Prostate gland (tissue), 2 donors: Measurements from ENCODE around the gene SP7.

Experiments used
- POLR2A ChIP-seq: fragments of 450-650 bp; IDR thresholded peaks from one replicate; pipeline ENCODE4 v1.6.1; 2016; ENCODE audit warnings: antibody characterized with exemption, mild to moderate bottlenecking
- POLR2AphosphoS5 ChIP-seq: sonication (generic); formaldehyde crosslinking; IDR thresholded peaks from one replicate; pipeline ENCODE4 v1.6.1; 2017; ENCODE audit warnings: antibody characterized with exemption
- TF ChIP-seq, protein P1 (sequence below), 4 experiments: fragments of 200-600 bp in 2 of 4; fragments of 450-650 bp in 2 of 4; sonication (generic) in 2 of 4; IDR thresholded peaks; 1 replicate in 3 of 4; 2 replicates in 1 of 4; pipeline ENCODE4 v1.5.1; 2016 to 2019; ENCODE audit warnings: antibody characterized with exemption in 4 of 4, mild to moderate bottlenecking in 2 of 4, moderate library complexity in 2 of 4

DNA sequence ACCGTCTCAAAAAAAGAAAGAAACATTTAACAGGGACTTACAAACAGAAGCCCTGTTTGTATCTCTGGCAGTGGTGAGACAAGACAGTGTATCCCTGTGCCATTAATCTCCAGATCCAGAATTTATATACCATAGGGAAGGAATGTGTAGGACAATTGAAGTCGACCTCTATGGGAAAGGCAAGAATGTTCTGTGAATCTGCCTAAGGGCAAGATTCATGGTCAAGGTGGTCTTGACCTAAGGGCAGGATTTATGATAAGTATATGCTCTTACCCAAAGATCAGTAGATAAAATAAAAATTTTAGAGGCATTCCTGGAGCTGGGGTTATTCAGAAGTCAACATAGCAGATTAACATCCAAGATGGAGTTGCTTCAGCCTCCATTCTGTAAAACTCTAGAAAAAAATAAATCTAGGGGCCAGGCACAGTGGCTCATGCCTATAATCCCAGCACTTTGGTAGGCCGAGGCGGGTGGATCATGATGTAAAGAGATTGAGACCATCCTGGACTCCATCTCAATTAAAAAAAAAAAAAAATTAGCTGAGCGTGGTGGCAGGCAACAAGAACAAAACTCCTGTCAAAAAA lies 22.8 kb upstream of the SP7 start:
- TF ChIP-seq POLR2A (no peak), POLR2AphosphoS5 (no peak)
- TF ChIP-seq, protein P1, sequence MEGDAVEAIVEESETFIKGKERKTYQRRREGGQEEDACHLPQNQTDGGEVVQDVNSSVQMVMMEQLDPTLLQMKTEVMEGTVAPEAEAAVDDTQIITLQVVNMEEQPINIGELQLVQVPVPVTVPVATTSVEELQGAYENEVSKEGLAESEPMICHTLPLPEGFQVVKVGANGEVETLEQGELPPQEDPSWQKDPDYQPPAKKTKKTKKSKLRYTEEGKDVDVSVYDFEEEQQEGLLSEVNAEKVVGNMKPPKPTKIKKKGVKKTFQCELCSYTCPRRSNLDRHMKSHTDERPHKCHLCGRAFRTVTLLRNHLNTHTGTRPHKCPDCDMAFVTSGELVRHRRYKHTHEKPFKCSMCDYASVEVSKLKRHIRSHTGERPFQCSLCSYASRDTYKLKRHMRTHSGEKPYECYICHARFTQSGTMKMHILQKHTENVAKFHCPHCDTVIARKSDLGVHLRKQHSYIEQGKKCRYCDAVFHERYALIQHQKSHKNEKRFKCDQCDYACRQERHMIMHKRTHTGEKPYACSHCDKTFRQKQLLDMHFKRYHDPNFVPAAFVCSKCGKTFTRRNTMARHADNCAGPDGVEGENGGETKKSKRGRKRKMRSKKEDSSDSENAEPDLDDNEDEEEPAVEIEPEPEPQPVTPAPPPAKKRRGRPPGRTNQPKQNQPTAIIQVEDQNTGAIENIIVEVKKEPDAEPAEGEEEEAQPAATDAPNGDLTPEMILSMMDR (IDR thresholded peaks at IDR 0.05) = no peak
